GM23338 (cell line): ENCODE results near the gene VMP1. TPM values are rescaled to one million over a fixed set of nuclear protein-coding genes. Genes with fewer than 3 reads are reported as not detected.

Experiments
- ATAC-seq: fragments of 200-7000 bp; cut with Tn5 transposase; 3 replicates; pipeline ENCODE4 v1.9.1; 2020
- DNase-seq: peaks from one replicate; pipeline ENCODE4 v3.0.0-alpha.2; 2015; ENCODE audit warnings: low spot score
- H2AFZ ChIP-seq: fragments of 200-600 bp; sonication (generic); 2 replicates; pipeline ENCODE4 v1.8.0; 2016; ENCODE audit warnings: antibody characterized with exemption, mild to moderate bottlenecking, moderate library complexity
- H3F3A ChIP-seq: fragments of 200-600 bp; sonication (generic); replicated peaks from 2 replicates; pipeline ENCODE4 v1.8.0; 2017; ENCODE audit warnings: antibody characterized with exemption, mixed run types, low read depth
- H3K27ac ChIP-seq: fragments of 200-600 bp; sonication (generic); 2 replicates; pipeline ENCODE4 v1.6.1; 2016; ENCODE audit warnings: low read depth
- H3K27me3 ChIP-seq: fragments of 200-600 bp; sonication (generic); 2 replicates; pipeline ENCODE4 v1.8.0; 2016; ENCODE audit warnings: mild to moderate bottlenecking, mixed run types, moderate library complexity; ENCODE audit not compliant: insufficient read depth
- H3K36me3 ChIP-seq: fragments of 200-600 bp; sonication (generic); 2 replicates; pipeline ENCODE4 v1.8.0; 2016; ENCODE audit warnings: mild to moderate bottlenecking; ENCODE audit not compliant: insufficient read depth
- H3K4me1 ChIP-seq: fragments of 200-600 bp; sonication (generic); 2 replicates; pipeline ENCODE4 v1.8.0; 2016; ENCODE audit warnings: mild to moderate bottlenecking, moderate library complexity; ENCODE audit not compliant: insufficient read depth
- H3K4me2 ChIP-seq: fragments of 200-600 bp; sonication (generic); 2 replicates; pipeline ENCODE4 v1.7.1; 2017; ENCODE audit warnings: mixed run types
- H3K4me3 ChIP-seq: fragments of 200-600 bp; sonication (generic); 2 replicates; pipeline ENCODE4 v1.6.1; 2016; ENCODE audit warnings: mixed run types
- H3K79me2 ChIP-seq: fragments of 200-600 bp; sonication (generic); replicated peaks from 2 replicates; pipeline ENCODE4 v1.8.0; 2017; ENCODE audit warnings: mild to moderate bottlenecking; ENCODE audit not compliant: insufficient read depth
- H3K9me2 ChIP-seq: fragments of 200-600 bp; sonication (generic); 2 replicates; pipeline ENCODE4 v1.8.0; 2017; ENCODE audit not compliant: insufficient read depth
- H4K20me1 ChIP-seq: fragments of 200-600 bp; sonication (generic); replicated peaks from 2 replicates; pipeline ENCODE4 v1.8.0; 2017; ENCODE audit warnings: mild to moderate bottlenecking; ENCODE audit not compliant: insufficient read depth
- H3K27ac Mint-ChIP-seq: 2 replicates; pipeline ENCODE4 v1.8.0; 2020; ENCODE audit warnings: inconsistent platforms, mild to moderate bottlenecking, moderate library complexity, mixed read lengths
- H3K27me3 Mint-ChIP-seq: 3 replicates; pipeline ENCODE4 v1.8.0; 2022; ENCODE audit warnings: low read depth, mild to moderate bottlenecking, moderate library complexity, mixed read lengths, inconsistent platforms; ENCODE audit not compliant: insufficient read depth, poor library complexity
- H3K36me3 Mint-ChIP-seq: 3 replicates; pipeline ENCODE4 v1.8.0; 2021; ENCODE audit warnings: low read depth, mild to moderate bottlenecking, inconsistent platforms, moderate library complexity, mixed read lengths
- H3K4me1 Mint-ChIP-seq: 3 replicates; pipeline ENCODE4 v1.8.0; 2020; ENCODE audit warnings: mild to moderate bottlenecking, inconsistent platforms, mixed read lengths
- H3K4me3 Mint-ChIP-seq: 3 replicates; pipeline ENCODE4 v1.8.0; 2021; ENCODE audit warnings: moderate library complexity, mild to moderate bottlenecking, inconsistent platforms, mixed read lengths
- H3K9me3 Mint-ChIP-seq: 3 replicates; pipeline ENCODE4 v1.8.0; 2020; ENCODE audit warnings: moderate library complexity, mild to moderate bottlenecking, inconsistent platforms, mixed read lengths
- CREB1 ChIP-seq: fragments of 250-450 bp; sonication (Bioruptor Pico); IDR thresholded peaks from 2 replicates; pipeline ENCODE4 v1.5.0; 2020; ENCODE audit warnings: low read depth, mild to moderate bottlenecking, moderate library complexity
- EZH2 ChIP-seq: fragments of 200-600 bp; sonication (generic); IDR thresholded peaks from one replicate; pipeline ENCODE4 v1.8.0; 2017; ENCODE audit warnings: antibody characterized with exemption, mild to moderate bottlenecking, low read depth; ENCODE audit not compliant: unreplicated experiment
- JUNB ChIP-seq: IDR thresholded peaks from one replicate; pipeline ENCODE4 v1.6.1; 2016; ENCODE audit warnings: antibody characterized with exemption; ENCODE audit not compliant: unreplicated experiment
- NANOG ChIP-seq: IDR thresholded peaks from 2 replicates; pipeline ENCODE4 v1.6.1; 2016; ENCODE audit warnings: antibody characterized with exemption, borderline replicate concordance
- POLR2AphosphoS5 ChIP-seq: IDR thresholded peaks from 2 replicates; pipeline ENCODE4 v1.6.1; 2016; ENCODE audit warnings: antibody characterized with exemption, low read depth
- STAT1 ChIP-seq: IDR thresholded peaks from one replicate; pipeline ENCODE4 v1.6.1; 2016; ENCODE audit warnings: antibody characterized with exemption; ENCODE audit not compliant: unreplicated experiment
- polyA plus RNA-seq: library from polyadenylated mRNA; unstranded; fragments of >200 nt; fragmentation: Nextera tagmentation; extraction: Ambion mirVana; gene quantifications from 2 replicates; pipeline ENCODE4 v1.2.1, GENCODE V29; 2016
- total RNA-seq: library from RNA; depleted of rRNA; stranded (reverse); fragments of >200 nt; shearing (Covaris generic); gene quantifications from 2 replicates; pipeline ENCODE4 v1.2.3, GENCODE V29; 2014
- TF ChIP-seq, protein P1 (sequence below): IDR thresholded peaks from 2 replicates; pipeline ENCODE4 v1.6.1; 2016; ENCODE audit warnings: antibody characterized with exemption
- TF ChIP-seq, protein P2 (sequence below): IDR thresholded peaks from one replicate; pipeline ENCODE4 v1.6.1; 2018; ENCODE audit warnings: antibody characterized with exemption; ENCODE audit not compliant: unreplicated experiment

VMP1 gene
- total and polyA plus RNA-seq, 2 experiments from 2014 or later: 70.1 to 112 TPM

DNA sequence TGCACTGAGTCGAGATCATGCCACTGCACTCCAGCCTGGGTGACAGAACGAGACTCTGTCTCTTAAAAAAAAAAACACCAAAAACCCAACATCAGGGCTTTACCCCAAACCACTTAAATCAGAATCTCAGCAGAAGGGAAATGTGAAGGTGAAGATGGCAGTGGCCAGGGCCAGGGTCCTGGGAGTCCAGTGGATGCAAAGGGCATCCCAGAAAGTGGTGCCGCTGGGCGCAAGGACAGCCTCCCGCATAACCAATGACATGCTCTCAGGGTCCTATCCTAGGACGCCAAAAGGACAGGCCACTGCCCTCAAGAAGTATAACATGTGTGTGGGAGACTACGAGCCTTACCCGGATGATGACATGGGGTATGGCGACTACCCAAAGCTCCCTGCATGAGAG is 177.4 kb downstream of the VMP1 start:
- TF ChIP-seq STAT1: no peak
- TF ChIP-seq, protein P1, sequence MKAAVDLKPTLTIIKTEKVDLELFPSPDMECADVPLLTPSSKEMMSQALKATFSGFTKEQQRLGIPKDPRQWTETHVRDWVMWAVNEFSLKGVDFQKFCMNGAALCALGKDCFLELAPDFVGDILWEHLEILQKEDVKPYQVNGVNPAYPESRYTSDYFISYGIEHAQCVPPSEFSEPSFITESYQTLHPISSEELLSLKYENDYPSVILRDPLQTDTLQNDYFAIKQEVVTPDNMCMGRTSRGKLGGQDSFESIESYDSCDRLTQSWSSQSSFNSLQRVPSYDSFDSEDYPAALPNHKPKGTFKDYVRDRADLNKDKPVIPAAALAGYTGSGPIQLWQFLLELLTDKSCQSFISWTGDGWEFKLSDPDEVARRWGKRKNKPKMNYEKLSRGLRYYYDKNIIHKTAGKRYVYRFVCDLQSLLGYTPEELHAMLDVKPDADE: no peak
- TF ChIP-seq, protein P2, sequence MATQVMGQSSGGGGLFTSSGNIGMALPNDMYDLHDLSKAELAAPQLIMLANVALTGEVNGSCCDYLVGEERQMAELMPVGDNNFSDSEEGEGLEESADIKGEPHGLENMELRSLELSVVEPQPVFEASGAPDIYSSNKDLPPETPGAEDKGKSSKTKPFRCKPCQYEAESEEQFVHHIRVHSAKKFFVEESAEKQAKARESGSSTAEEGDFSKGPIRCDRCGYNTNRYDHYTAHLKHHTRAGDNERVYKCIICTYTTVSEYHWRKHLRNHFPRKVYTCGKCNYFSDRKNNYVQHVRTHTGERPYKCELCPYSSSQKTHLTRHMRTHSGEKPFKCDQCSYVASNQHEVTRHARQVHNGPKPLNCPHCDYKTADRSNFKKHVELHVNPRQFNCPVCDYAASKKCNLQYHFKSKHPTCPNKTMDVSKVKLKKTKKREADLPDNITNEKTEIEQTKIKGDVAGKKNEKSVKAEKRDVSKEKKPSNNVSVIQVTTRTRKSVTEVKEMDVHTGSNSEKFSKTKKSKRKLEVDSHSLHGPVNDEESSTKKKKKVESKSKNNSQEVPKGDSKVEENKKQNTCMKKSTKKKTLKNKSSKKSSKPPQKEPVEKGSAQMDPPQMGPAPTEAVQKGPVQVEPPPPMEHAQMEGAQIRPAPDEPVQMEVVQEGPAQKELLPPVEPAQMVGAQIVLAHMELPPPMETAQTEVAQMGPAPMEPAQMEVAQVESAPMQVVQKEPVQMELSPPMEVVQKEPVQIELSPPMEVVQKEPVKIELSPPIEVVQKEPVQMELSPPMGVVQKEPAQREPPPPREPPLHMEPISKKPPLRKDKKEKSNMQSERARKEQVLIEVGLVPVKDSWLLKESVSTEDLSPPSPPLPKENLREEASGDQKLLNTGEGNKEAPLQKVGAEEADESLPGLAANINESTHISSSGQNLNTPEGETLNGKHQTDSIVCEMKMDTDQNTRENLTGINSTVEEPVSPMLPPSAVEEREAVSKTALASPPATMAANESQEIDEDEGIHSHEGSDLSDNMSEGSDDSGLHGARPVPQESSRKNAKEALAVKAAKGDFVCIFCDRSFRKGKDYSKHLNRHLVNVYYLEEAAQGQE: no peak

DNA sequence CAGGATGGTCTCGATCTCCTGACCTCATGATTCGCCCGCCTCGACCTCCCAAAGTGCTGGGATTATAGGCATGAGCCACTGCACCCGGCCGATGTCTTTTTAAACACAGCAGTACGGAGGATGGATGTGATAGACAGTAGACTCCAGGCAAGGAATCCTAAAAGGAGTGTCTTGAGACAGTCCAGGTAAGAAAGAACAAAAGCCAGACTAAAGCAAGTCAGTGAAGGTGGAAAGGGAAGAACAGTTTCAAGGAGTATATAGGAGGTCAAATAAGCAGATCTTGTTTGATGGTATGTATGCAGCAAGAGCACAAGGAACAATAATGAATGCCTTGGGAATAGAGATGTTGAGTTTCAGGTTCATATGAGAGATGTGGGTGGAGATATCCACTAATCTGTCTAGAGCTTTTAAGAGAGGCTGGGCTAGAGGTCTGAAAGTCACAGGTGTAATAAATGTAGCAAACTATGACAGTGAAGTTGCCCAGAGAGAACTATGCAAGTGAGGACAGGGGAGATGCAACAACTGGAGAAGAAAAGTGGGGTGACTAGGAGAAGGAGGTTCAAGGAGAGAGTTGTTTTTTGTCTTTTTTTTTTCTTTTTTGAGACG is 180.8 kb downstream of the VMP1 start:
- H3K36me3 Mint-ChIP-seq: peaks cover 45% of the 10 kb centered on the region
- Histone ChIP-seq H3K27ac (no peak overlapping the region), H3K27me3 (no peaks in the 10 kb centered on the region), H3K36me3 (peaks cover 9% of the 10 kb centered on the region), H3F3A (peaks cover 6% of the 10 kb centered on the region; the same call in 1 of the 2 replicates), H3K4me2 (no peak overlapping the region), H2AFZ (no peak overlapping the region), H3K4me3 (no peak overlapping the region), H3K79me2 (peaks cover 19% of the 10 kb centered on the region), H3K4me1 (no peaks in the 10 kb centered on the region), H3K9me2 (no peaks in the 10 kb centered on the region), H4K20me1 (no peaks in the 10 kb centered on the region; the same call in 1 of the 2 replicates)
- ATAC-seq: no peak
- H3K27me3 Mint-ChIP-seq: peaks cover 8% of the 10 kb centered on the region
- no peaks in the 10 kb centered on the region for H3K9me3 Mint-ChIP-seq
- no peak overlapping the region for H3K27ac Mint-ChIP-seq
- H3K4me1 Mint-ChIP-seq: peaks cover 2% of the 10 kb centered on the region; the same call in 2 of the 3 replicates
- no peak overlapping the region for H3K4me3 Mint-ChIP-seq
- DNase-seq: no peak
- TF ChIP-seq, protein P2: no peak
- TF ChIP-seq, protein P1: no peak
- TF ChIP-seq POLR2AphosphoS5 (no peak), NANOG (no peak), EZH2 (no peak), CREB1 (CRISPR knock-in tag) (no peak), JUNB (no peak), STAT1 (no peak)

More for the DNA sequence above, 177.4 kb downstream of the VMP1 start:
- Histone ChIP-seq H2AFZ (no peak overlapping the region), H4K20me1 (no peaks in the 10 kb centered on the region; the same call in 1 of the 2 replicates), H3K79me2 (no peaks in the 10 kb centered on the region), H3F3A (0 out of 2 replicates have a peak, but pooled peaks cover 6% of the 10 kb centered on the region), H3K27ac (no peak overlapping the region), H3K36me3 (peaks cover 16% of the 10 kb centered on the region), H3K9me2 (no peaks in the 10 kb centered on the region), H3K27me3 (no peaks in the 10 kb centered on the region), H3K4me3 (no peak overlapping the region), H3K4me2 (no peak overlapping the region), H3K4me1 (no peaks in the 10 kb centered on the region)
- no peak for ATAC-seq
- Mint-ChIP-seq H3K4me3 (no peak overlapping the region), H3K9me3 (no peaks in the 10 kb centered on the region; the same call in 2 of the 3 replicates), H3K27me3 (peaks cover 2% of the 10 kb centered on the region), H3K27ac (no peak overlapping the region), H3K4me1 (no peaks in the 10 kb centered on the region), H3K36me3 (peaks cover 46% of the 10 kb centered on the region)
- no peak for DNase-seq
